Panc1 (cell line): ENCODE data around the gene MAST1. TPM values are rescaled to one million over a fixed set of nuclear protein-coding genes. Genes with fewer than 3 reads are reported as not detected.
A peak's percentile ranks its signal among the peaks of the same experiment; 100 is the strongest.

Experiments used
- ATAC-seq: fragments of 200-7000 bp; cut with Tn5 transposase; 2 replicates; pipeline ENCODE4 v1.9.1; 2020; ENCODE audit warnings: mild to moderate bottlenecking, moderate library complexity
- BruUV-seq: library from RNA; stranded (reverse); fragments of 400-500 nt; replicated peaks from 2 replicates; lab custom pipeline; 2021; lab: Mats Ljungman, UMichigan
- CTCF ChIA-PET: fragments of 300-600 bp; sonication (Branson Sonifier 250); formaldehyde crosslinking; loops from one replicate; lab custom pipeline; 2022; ENCODE audit warnings: antibody characterized with exemption; lab: Charles Lee
- POLR2A ChIA-PET: fragments of 300-600 bp; sonication (Branson Sonifier 250); formaldehyde crosslinking; loops from one replicate; lab custom pipeline; 2022; ENCODE audit warnings: antibody characterized with exemption; lab: Charles Lee
- DNase-seq: peaks from one replicate; pipeline ENCODE4 v3.0.0-alpha.2; 2010; ENCODE audit warnings: low read depth, low spot score
- H3K27ac ChIP-seq: 2 replicates; pipeline ENCODE4 v1.5.1; 2011; ENCODE audit warnings: mild to moderate bottlenecking, low read length, inconsistent platforms
- H3K27me3 ChIP-seq: fragments of 200-500 bp; sonication (Bioruptor generic); 2 replicates; pipeline ENCODE4 v1.6.0; 2014; ENCODE audit warnings: low read length, inconsistent platforms; ENCODE audit not compliant: control insufficient read depth, insufficient read depth
- H3K36me3 ChIP-seq: fragments of 200-500 bp; sonication (Bioruptor generic); 2 replicates; pipeline ENCODE4 v1.5.1; 2014; ENCODE audit warnings: inconsistent platforms, mild to moderate bottlenecking, low read length, moderate library complexity; ENCODE audit not compliant: control insufficient read depth, insufficient read depth
- H3K4me1 ChIP-seq: 2 replicates; pipeline ENCODE4 v1.5.1; 2011; ENCODE audit warnings: inconsistent platforms, mild to moderate bottlenecking, low read length, moderate library complexity; ENCODE audit not compliant: control insufficient read depth, insufficient read depth
- H3K4me3 ChIP-seq, 2 experiments: 2 replicates each; pipeline ENCODE4 v1.5.1; 2011 to 2012; ENCODE audit warnings: low read depth in 2 of 2, low read length in 2 of 2, mild to moderate bottlenecking in 2 of 2, inconsistent platforms in 1 of 2, moderate library complexity in 1 of 2
- H3K9me3 ChIP-seq: fragments of 200-500 bp; sonication (Bioruptor generic); 2 replicates; pipeline ENCODE4 v1.5.1; 2014; ENCODE audit warnings: low read depth, mild to moderate bottlenecking, inconsistent platforms, low read length, moderate library complexity; ENCODE audit not compliant: control insufficient read depth, insufficient read depth
- CTCF ChIP-seq: fragments of 450-650 bp; IDR thresholded peaks from 2 replicates; pipeline ENCODE4 v1.5.1; 2017; ENCODE audit warnings: mild to moderate bottlenecking
- POLR2AphosphoS5 ChIP-seq: IDR thresholded peaks from 2 replicates; pipeline ENCODE4 v1.6.1; 2012; ENCODE audit warnings: mild to moderate bottlenecking, low read depth, low read length, moderate library complexity
- REST ChIP-seq, 2 experiments: IDR thresholded peaks; 2 replicates each; pipeline ENCODE4 v1.6.1; 2011 to 2012; ENCODE audit warnings: low read depth in 2 of 2, control low read depth in 1 of 2, low read length in 1 of 2, mild to moderate bottlenecking in 1 of 2, moderate library complexity in 1 of 2; ENCODE audit not compliant: insufficient read depth in 1 of 2
- SIN3A ChIP-seq: IDR thresholded peaks from 2 replicates; pipeline ENCODE4 v1.6.1; 2012; ENCODE audit warnings: low read depth, mild to moderate bottlenecking, low read length, moderate library complexity, borderline replicate concordance; ENCODE audit not compliant: insufficient read depth
- TCF7L2 ChIP-seq: IDR thresholded peaks from 2 replicates; pipeline ENCODE4 v1.6.1; 2011; ENCODE audit warnings: mild to moderate bottlenecking, low read depth, low read length, inconsistent platforms
- in situ Hi-C: cut with HindIII; loops from 2 replicates; pipeline ENCODE4 v1.10.0; 2016; ENCODE audit warnings: low sequenced_read_pairs, low pct_unique_long_range_greater_than_20kb
- intact Hi-C: fragments of 100-400 bp; cut with micrococcal nuclease; formaldehyde crosslinking; loops from one replicate; pipeline ENCODE4 v1.10.0; 2022; ENCODE audit not compliant: unreplicated experiment
- total RNA-seq: library from RNA; stranded (reverse); gene quantifications from one replicate; pipeline ENCODE4 v1.2.1, GENCODE V29; 2021; ENCODE audit not compliant: unreplicated experiment

Gene MAST1
- total RNA-seq, 1 experiment from 2014 or later: 3.1 TPM

- CTCF ChIA-PET: interaction anchor here (0.6 to 1.1 kb wide), 5 partner anchors 8 to 1478 kb away, joined by 3 to 11 read pairs (median 6); partner anchors contain the start of gene DNASE2
- Histone ChIP-seq H3K36me3 (no peaks in the 10 kb centered on the region), H3K4me1 (no peaks in the 10 kb centered on the region), H3K4me3 (peak overlapping the region; percentile 13 to 27; a peak in 2 of 4 replicates), H3K27ac (no peak overlapping the region), H3K9me3 (no peaks in the 10 kb centered on the region), H3K27me3 (no peaks in the 10 kb centered on the region)
- no TSS peak for BruUV-seq
- ATAC-seq (peak; percentile 79), DNase-seq (no peak)
- POLR2A ChIA-PET: no interaction called here
- in situ Hi-C loops (no loop called here), intact Hi-C loops (no loop called here)
- TF ChIP-seq CTCF: no peak; the same call in 1 of the 2 replicates
- no peak for TF ChIP-seq SIN3A
- TF ChIP-seq TCF7L2: no peak
- no peak for TF ChIP-seq POLR2AphosphoS5
- TF ChIP-seq REST (IDR thresholded peaks at IDR 0.05; ENCODE audit: insufficient read depth in 1 of 2, low read depth in 2 of 2, low read length in 1 of 2): no peak
Measured at GRCh38 chr19:12872941-12873890, 34.9 kb downstream of the MAST1 start.

- TF ChIP-seq REST (IDR thresholded peaks at IDR 0.05; ENCODE audit: insufficient read depth in 1 of 2, low read depth in 2 of 2, low read length in 1 of 2): no peak
- no peak for TF ChIP-seq POLR2AphosphoS5
- no peak for TF ChIP-seq TCF7L2
- TF ChIP-seq CTCF: no peak
- TF ChIP-seq SIN3A: no peak
- Histone ChIP-seq H3K4me3 (no peak overlapping the region), H3K27ac (no peak overlapping the region), H3K27me3 (no peaks in the 10 kb centered on the region), H3K4me1 (no peaks in the 10 kb centered on the region), H3K9me3 (no peaks in the 10 kb centered on the region), H3K36me3 (no peaks in the 10 kb centered on the region)
- ChIA-PET CTCF (interaction anchor here (0.7 kb wide), 1 partner anchor 160 kb away, joined by 3 read pairs; no protein-coding TSS in a partner anchor), POLR2A (no interaction called here)
- in situ Hi-C loops (no loop called here), intact Hi-C loops (no loop called here)
- ATAC-seq (no peak), DNase-seq (no peak)
- BruUV-seq: no TSS peak
Measured at GRCh38 chr19:12873891-12874745, 35.8 kb downstream of the MAST1 start.
